AG04449 (cell line): ENCODE results near the gene MAJIN.

ENCODE experiments used
- CTCF ChIA-PET: fragments of 350-600 bp; formaldehyde crosslinking; extraction: SDS; loops from one replicate; lab custom pipeline; 2021; ENCODE audit warnings: antibody characterized with exemption; lab: Yijun Ruan, JAX
- POLR2A ChIA-PET: fragments of 400-600, 350-600 bp; formaldehyde crosslinking; extraction: SDS; loops from one replicate; lab custom pipeline; 2020; ENCODE audit warnings: antibody characterized with exemption, inconsistent platforms; lab: Yijun Ruan, JAX
- DNase-seq: peaks from one replicate; pipeline ENCODE4 v3.0.0-alpha.2; 2010; ENCODE audit warnings: low read depth, low spot score
- H3K4me3 ChIP-seq: 2 replicates; pipeline ENCODE4 v1.5.1; 2011; ENCODE audit warnings: low read depth, mild to moderate bottlenecking, control low read depth, low read length
- CTCF ChIP-seq: IDR thresholded peaks from one replicate; pipeline ENCODE4 v1.5.1; 2011; ENCODE audit warnings: mild to moderate bottlenecking, moderate library complexity, low read length, control low read depth, inconsistent platforms; ENCODE audit not compliant: insufficient read depth; ENCODE audit errors: missing control alignments

Gene MAJIN

GRCh38 chr11:64947208-64947814 is 24.6 kb downstream of the MAJIN start:
- POLR2A ChIA-PET, result interaction anchor here (1.4 kb wide), 1 partner anchor 11 kb away, joined by 5 read pairs; the partner anchor contains the start of gene GPHA2
- no peak overlapping the region for H3K4me3 ChIP-seq
- TF ChIP-seq CTCF, result no peak
- CTCF ChIA-PET, result interaction anchor here (0.7 to 1.2 kb wide), 2 partner anchors 12 to 20 kb away, joined by 3 read pairs; partner anchors contain the start of gene GPHA2
- DNase-seq, result no peak

GRCh38 chr11:64936539-64936938 is 35.4 kb downstream of the MAJIN start:
- POLR2A ChIA-PET, result interaction anchor here (0.6 to 1.8 kb wide), 5 partner anchors 10 to 91 kb away, joined by 3 to 8 read pairs (median 3); partner anchors contain the start of genes ATG2A, PPP2R5B and SNX15
- CTCF ChIA-PET, result interaction anchor here (1.2 to 1.7 kb wide), 5 partner anchors 8 to 89 kb away, joined by 3 to 7 read pairs (median 4); partner anchors contain the start of gene BATF2
- no peak overlapping the region for H3K4me3 ChIP-seq
- DNase-seq, result no peak
- TF ChIP-seq CTCF, result no peak

- CTCF ChIA-PET, result interaction anchor here (0.7 to 1.7 kb wide), 7 partner anchors 9 to 88 kb away, joined by 3 to 7 read pairs (median 3); partner anchors contain the start of gene BATF2
These were observed 36.4 kb downstream of the MAJIN start, which contains the start of gene GPHA2 for GRCh38 chr11:64935359-64936081. GPHA2 (minus strand) TSS chr11:64935893; CDS start chr11:64935460, 433 bp downstream.

GRCh38 chr11:64934682-64935358 is 37.1 kb downstream of the MAJIN start:
- CTCF ChIA-PET, result interaction anchor here (0.7 to 2.2 kb wide), 6 partner anchors 8 to 87 kb away, joined by 3 to 9 read pairs (median 4); partner anchors contain the start of gene ARL2
- no peak overlapping the region for H3K4me3 ChIP-seq
- POLR2A ChIA-PET, result interaction anchor here (1.0 to 1.8 kb wide), 3 partner anchors 8 to 10 kb away, joined by 3 to 8 read pairs (median 4); partner anchors contain the start of gene PPP2R5B
- no peak for TF ChIP-seq CTCF
- DNase-seq, result no peak

More at GRCh38 chr11:64935359-64936081, 36.4 kb downstream of the MAJIN start, which contains the start of gene GPHA2:
- TF ChIP-seq CTCF, result peak; percentile 13
- POLR2A ChIA-PET, result interaction anchor here (0.9 to 1.8 kb wide), 5 partner anchors 8 to 105 kb away, joined by 3 to 8 read pairs (median 4); partner anchors contain the start of genes ATG2A, PPP2R5B and SAC3D1
- H3K4me3 ChIP-seq, result no peak within 1 kb of the TSS
- DNase-seq, result no peak

GRCh38 chr11:64933935-64934681 is 37.8 kb downstream of the MAJIN start:
- POLR2A ChIA-PET, result interaction anchor here (1.1 kb wide), 1 partner anchor 10 kb away, joined by 4 read pairs; the partner anchor contains the start of gene PPP2R5B
- H3K4me3 ChIP-seq, result no peak overlapping the region
- TF ChIP-seq CTCF, result no peak
- DNase-seq, result no peak
- CTCF ChIA-PET, result interaction anchor here (1.0 to 2.2 kb wide), 3 partner anchors 80 to 87 kb away, joined by 3 to 9 read pairs (median 3); partner anchors contain the start of gene ARL2
